ENCODE results near the gene ERGIC1.

- no peak for TF ChIP-seq CTCF (IDR thresholded peaks at IDR 0.05)
- no peak for TF ChIP-seq POLR2A (IDR thresholded peaks at IDR 0.05)
Observed at GRCh38 chr5:172898843-172899369, 64.9 kb downstream of the ERGIC1 start.
